Endothelial cell (in vitro differentiated cells): ENCODE results near the gene ATG101. TPM values are rescaled to one million over a fixed set of nuclear protein-coding genes. Genes with fewer than 3 reads are reported as not detected.
A peak's percentile ranks its signal among the peaks of the same experiment; 100 is the strongest.

Source experiments
- DNase-seq: peaks from one replicate; pipeline ENCODE4 v3.0.0; 2021; ENCODE audit warnings: low spot score
- H3K27ac Mint-ChIP-seq: one replicate; pipeline ENCODE4 v1.8.0; 2021; ENCODE audit warnings: mixed read lengths, inconsistent platforms; ENCODE audit not compliant: unreplicated experiment
- H3K27me3 Mint-ChIP-seq: one replicate; pipeline ENCODE4 v1.8.0; 2021; ENCODE audit warnings: mild to moderate bottlenecking, moderate library complexity, mixed read lengths, inconsistent platforms; ENCODE audit not compliant: unreplicated experiment
- H3K36me3 Mint-ChIP-seq: one replicate; pipeline ENCODE4 v1.8.0; 2021; ENCODE audit warnings: mild to moderate bottlenecking, low read depth, mixed read lengths, inconsistent platforms; ENCODE audit not compliant: unreplicated experiment
- H3K4me1 Mint-ChIP-seq: one replicate; pipeline ENCODE4 v1.8.0; 2021; ENCODE audit warnings: mild to moderate bottlenecking, mixed read lengths, inconsistent platforms; ENCODE audit not compliant: unreplicated experiment
- H3K4me3 Mint-ChIP-seq: one replicate; pipeline ENCODE4 v1.8.0; 2021; ENCODE audit warnings: mild to moderate bottlenecking, mixed read lengths, inconsistent platforms; ENCODE audit not compliant: unreplicated experiment
- H3K9me3 Mint-ChIP-seq: one replicate; pipeline ENCODE4 v1.8.0; 2021; ENCODE audit warnings: mixed read lengths, inconsistent platforms; ENCODE audit not compliant: unreplicated experiment
- CTCF ChIP-seq: fragments of 200-600 bp; sonication (generic); IDR thresholded peaks from one replicate; pipeline ENCODE4 v1.5.0; 2021; ENCODE audit warnings: antibody characterized with exemption; ENCODE audit not compliant: unreplicated experiment
- total RNA-seq: library from RNA; stranded (reverse); fragmentation: NEBNext Ultra II Directional; extraction: Animal tissue kit (Norgen Biotek cat#: 25700); gene quantifications from one replicate; pipeline ENCODE4 v1.2.1, GENCODE V29; 2021; ENCODE audit not compliant: unreplicated experiment

Gene ATG101
- total RNA-seq, 1 donor from 2014 or later = 30.6 TPM

GRCh38 chr12:52054833-52055730, 14.7 kb upstream of the ATG101 start:
- Mint-ChIP-seq H3K27ac (no peak overlapping the region), H3K27me3 (peaks cover 6% of the 10 kb centered on the region), H3K36me3 (no peaks in the 10 kb centered on the region), H3K4me3 (no peak overlapping the region), H3K9me3 (no peaks in the 10 kb centered on the region), H3K4me1 (peaks cover 10% of the 10 kb centered on the region)
- DNase-seq = no peak
- no peak for TF ChIP-seq CTCF

- H3K9me3 Mint-ChIP-seq = no peaks in the 10 kb centered on the region
- TF ChIP-seq CTCF = no peak
- DNase-seq = no peak
- H3K27ac Mint-ChIP-seq = no peak overlapping the region
- H3K4me3 Mint-ChIP-seq = no peak overlapping the region
- peaks cover 7% of the 10 kb centered on the region for H3K4me1 Mint-ChIP-seq
- H3K36me3 Mint-ChIP-seq = no peaks in the 10 kb centered on the region
- peaks cover 3% of the 10 kb centered on the region for H3K27me3 Mint-ChIP-seq
These were observed 13.8 kb upstream of the ATG101 start for GRCh38 chr12:52055731-52056711.

- H3K4me1 Mint-ChIP-seq = peaks cover 5% of the 10 kb centered on the region
- H3K36me3 Mint-ChIP-seq = no peaks in the 10 kb centered on the region
- no peak for TF ChIP-seq CTCF
- peak overlapping the region; percentile 9 for H3K27ac Mint-ChIP-seq
- peaks cover 1% of the 10 kb centered on the region for H3K27me3 Mint-ChIP-seq
- H3K4me3 Mint-ChIP-seq = no peak overlapping the region
- no peaks in the 10 kb centered on the region for H3K9me3 Mint-ChIP-seq
- no peak for DNase-seq
These were observed 12.8 kb upstream of the ATG101 start for GRCh38 chr12:52056801-52057637.

- no peaks in the 10 kb centered on the region for H3K9me3 Mint-ChIP-seq
- H3K4me3 Mint-ChIP-seq = no peak overlapping the region
- peaks cover 3% of the 10 kb centered on the region for H3K4me1 Mint-ChIP-seq
These were observed 11.9 kb upstream of the ATG101 start for GRCh38 chr12:52057638-52058576.

More at GRCh38 chr12:52057638-52058576, 11.9 kb upstream of the ATG101 start:
- no peak for DNase-seq
- H3K27me3 Mint-ChIP-seq = no peaks in the 10 kb centered on the region
- no peak for TF ChIP-seq CTCF
- no peaks in the 10 kb centered on the region for H3K36me3 Mint-ChIP-seq
- H3K27ac Mint-ChIP-seq = no peak overlapping the region
